Activated CD4-positive, alpha-beta T cell treated with anti-CD3 and anti-CD28 coated beads for 36 hours (primary cell): Measurements from ENCODE around the gene FMN1. TPM values are rescaled to one million over a fixed set of nuclear protein-coding genes. Genes with fewer than 3 reads are reported as not detected.

Experiments
- ATAC-seq: fragments of 200-7000 bp; cut with Tn5 transposase; one replicate; pipeline ENCODE4 v1.10.0; 2021; ENCODE audit warnings: mild to moderate bottlenecking, moderate library complexity
- CTCF ChIA-PET: fragments of 350-600 bp; sonication (Branson Sonifier 250); formaldehyde crosslinking; loops from one replicate; lab custom pipeline; 2021; ENCODE audit warnings: antibody characterized with exemption; lab: Charles Lee
- POLR2A ChIA-PET: fragments of 350-600 bp; sonication (Branson Sonifier 250); formaldehyde crosslinking; loops from one replicate; lab custom pipeline; 2021; ENCODE audit warnings: antibody characterized with exemption, inconsistent platforms; lab: Charles Lee
- DNase-seq: peaks from one replicate; pipeline ENCODE4 v3.0.0-alpha.2; 2020
- H3K27ac Mint-ChIP-seq: one replicate; pipeline ENCODE4 v1.8.0; 2021; ENCODE audit warnings: mixed read lengths
- H3K27me3 Mint-ChIP-seq: one replicate; pipeline ENCODE4 v1.8.0; 2021; ENCODE audit warnings: mixed read lengths
- H3K36me3 Mint-ChIP-seq: one replicate; pipeline ENCODE4 v1.8.0; 2021; ENCODE audit warnings: low read depth, mixed read lengths
- H3K4me1 Mint-ChIP-seq: one replicate; pipeline ENCODE4 v1.8.0; 2021; ENCODE audit warnings: mixed read lengths
- H3K4me3 Mint-ChIP-seq: one replicate; pipeline ENCODE4 v1.8.0; 2021; ENCODE audit warnings: mild to moderate bottlenecking, moderate library complexity, mixed read lengths
- H3K9me3 Mint-ChIP-seq: one replicate; pipeline ENCODE4 v1.8.0; 2021; ENCODE audit warnings: low read depth, mixed read lengths
- intact Hi-C, 2 experiments: fragments of 100-400 bp; cut with DNase I in 1 of 2; cut with micrococcal nuclease in 1 of 2; formaldehyde crosslinking; loops; one replicate each; pipeline versions ENCODE4 v1.14.2 to v1.15.1; 2022 to 2024; cut with DNase I, micrococcal nuclease
- total RNA-seq, 2 experiments: library from RNA; stranded (reverse); gene quantifications; one replicate each; pipeline ENCODE4 v1.2.3, GENCODE V29; 2021

Gene FMN1
- total RNA-seq = under 1 TPM; 0.09 to 0.21 TPM

GRCh38 chr15:33194704-33195670, at the start of gene FMN1:
TSS of gene FMN1 (minus strand) at chr15:33194714. CDS start at chr15:33154914, 39,800 bp downstream.
- ATAC-seq = peak; percentile 99
- ChIA-PET CTCF (interaction anchor here (0.5 to 1.9 kb wide), 4 partner anchors 19 to 1150 kb away, joined by 3 to 5 read pairs (median 3); no protein-coding TSS in a partner anchor), POLR2A (no interaction called here)
- peaks cover 24% of the 10 kb centered on the region for H3K4me1 Mint-ChIP-seq
- DNase-seq = peak; percentile 94
- H3K9me3 Mint-ChIP-seq = no peaks in the 10 kb centered on the region
- peaks cover 21% of the 10 kb centered on the region for H3K27me3 Mint-ChIP-seq
- intact Hi-C loops = loop anchor here (1.0 to 5.0 kb wide), 2 partner anchors 7 to 842 kb away; partner anchors contain the start of gene AVEN (in 1 of the 2)
- H3K4me3 Mint-ChIP-seq = peak within 1 kb of the TSS; percentile 65
- H3K27ac Mint-ChIP-seq = no peak within 1 kb of the TSS
- no peaks in the 10 kb centered on the region for H3K36me3 Mint-ChIP-seq

- intact Hi-C loops = loop anchor here in 1 of 2 experiments (2.0 kb wide), 2 partner anchors 17 to 43 kb away; no protein-coding TSS in a partner anchor
- H3K36me3 Mint-ChIP-seq = no peaks in the 10 kb centered on the region
- POLR2A ChIA-PET = no interaction called here
- H3K4me3 Mint-ChIP-seq = no peak overlapping the region
- peaks cover 16% of the 10 kb centered on the region for H3K4me1 Mint-ChIP-seq
- no peaks in the 10 kb centered on the region for H3K27me3 Mint-ChIP-seq
- H3K27ac Mint-ChIP-seq = no peak overlapping the region
- DNase-seq = no peak
- peak; percentile 63 for ATAC-seq
- CTCF ChIA-PET = no interaction called here
- H3K9me3 Mint-ChIP-seq = no peaks in the 10 kb centered on the region
Measured at GRCh38 chr15:33243869-33244268, 49.4 kb upstream of the FMN1 start.

GRCh38 chr15:33243393-33243792, 48.9 kb upstream of the FMN1 start:
- no peaks in the 10 kb centered on the region for H3K9me3 Mint-ChIP-seq
- no peak for DNase-seq
- no peaks in the 10 kb centered on the region for H3K36me3 Mint-ChIP-seq
- no peak for ATAC-seq
- H3K27ac Mint-ChIP-seq = no peak overlapping the region
- POLR2A ChIA-PET = no interaction called here
- CTCF ChIA-PET = interaction anchor here (1.1 kb wide), 1 partner anchor 16 kb away, joined by 3 read pairs; no protein-coding TSS in a partner anchor
- intact Hi-C loops = loop anchor here in 1 of 2 experiments (2.0 kb wide), 2 partner anchors 17 to 43 kb away; no protein-coding TSS in a partner anchor
- no peak overlapping the region for H3K4me3 Mint-ChIP-seq
- H3K27me3 Mint-ChIP-seq = no peaks in the 10 kb centered on the region
- peaks cover 16% of the 10 kb centered on the region for H3K4me1 Mint-ChIP-seq

- ChIA-PET CTCF (interaction anchor here (1.1 kb wide), 1 partner anchor 16 kb away, joined by 3 read pairs; no protein-coding TSS in a partner anchor), POLR2A (no interaction called here)
- no peak for ATAC-seq
- H3K4me1 Mint-ChIP-seq = peaks cover 16% of the 10 kb centered on the region
- no peaks in the 10 kb centered on the region for H3K9me3 Mint-ChIP-seq
- H3K27ac Mint-ChIP-seq = peak overlapping the region; percentile 38
- no peak overlapping the region for H3K4me3 Mint-ChIP-seq
- no peaks in the 10 kb centered on the region for H3K27me3 Mint-ChIP-seq
- DNase-seq = no peak
- no peaks in the 10 kb centered on the region for H3K36me3 Mint-ChIP-seq
- intact Hi-C loops = loop anchor here in 1 of 2 experiments (2.0 kb wide), 2 partner anchors 16 to 42 kb away; no protein-coding TSS in a partner anchor
Measured at GRCh38 chr15:33242669-33243191, 48.2 kb upstream of the FMN1 start.

- ChIA-PET POLR2A (no interaction called here), CTCF (interaction anchor here (0.5 to 1.1 kb wide), 2 partner anchors 15 to 120 kb away, joined by 3 read pairs; no protein-coding TSS in a partner anchor)
- Mint-ChIP-seq H3K4me1 (peaks cover 16% of the 10 kb centered on the region), H3K36me3 (no peaks in the 10 kb centered on the region), H3K9me3 (no peaks in the 10 kb centered on the region), H3K4me3 (no peak overlapping the region), H3K27me3 (no peaks in the 10 kb centered on the region), H3K27ac (peak overlapping the region; percentile 38)
- intact Hi-C loops = loop anchor here in 1 of 2 experiments (2.0 kb wide), 2 partner anchors 15 to 41 kb away; no protein-coding TSS in a partner anchor
- DNase-seq = peak; percentile 56
- ATAC-seq = peak; percentile 93
Measured at GRCh38 chr15:33242165-33242564, 47.7 kb upstream of the FMN1 start.

- DNase-seq (no peak), ATAC-seq (no peak)
- no peaks in the 10 kb centered on the region for H3K36me3 Mint-ChIP-seq
- ChIA-PET CTCF (interaction anchor here (2.4 to 2.6 kb wide), 2 partner anchors 10 to 21 kb away, joined by 7 to 11 read pairs; no protein-coding TSS in a partner anchor), POLR2A (no interaction called here)
- peaks cover 5% of the 10 kb centered on the region for H3K4me1 Mint-ChIP-seq
- peaks cover 7% of the 10 kb centered on the region for H3K27me3 Mint-ChIP-seq
- no peaks in the 10 kb centered on the region for H3K9me3 Mint-ChIP-seq
- no peak overlapping the region for H3K4me3 Mint-ChIP-seq
- intact Hi-C loops = no loop called here
- no peak overlapping the region for H3K27ac Mint-ChIP-seq
Measured at GRCh38 chr15:33236841-33237509, 42.5 kb upstream of the FMN1 start.

- intact Hi-C loops = loop anchor here in 1 of 2 experiments (2.0 kb wide), 1 partner anchor 467 kb away; no protein-coding TSS in a partner anchor
- H3K27me3 Mint-ChIP-seq = peaks cover 7% of the 10 kb centered on the region
- H3K27ac Mint-ChIP-seq = no peak overlapping the region
- ChIA-PET POLR2A (no interaction called here), CTCF (no interaction called here)
- no peak for ATAC-seq
- H3K9me3 Mint-ChIP-seq = no peaks in the 10 kb centered on the region
- H3K4me3 Mint-ChIP-seq = no peak overlapping the region
- DNase-seq = peak; percentile 15
- H3K4me1 Mint-ChIP-seq = no peaks in the 10 kb centered on the region
- no peaks in the 10 kb centered on the region for H3K36me3 Mint-ChIP-seq
Measured at GRCh38 chr15:33234020-33234461, 39.5 kb upstream of the FMN1 start.

GRCh38 chr15:33226559-33227181, 32.2 kb upstream of the FMN1 start:
- Mint-ChIP-seq H3K9me3 (no peaks in the 10 kb centered on the region), H3K27ac (no peak overlapping the region), H3K4me1 (peaks cover 18% of the 10 kb centered on the region), H3K27me3 (no peaks in the 10 kb centered on the region), H3K36me3 (no peaks in the 10 kb centered on the region), H3K4me3 (no peak overlapping the region)
- POLR2A ChIA-PET = no interaction called here
- peak; percentile 97 for ATAC-seq
- intact Hi-C loops = loop anchor here (1.0 to 5.0 kb wide), 3 partner anchors 16 to 139 kb away; no protein-coding TSS in a partner anchor
- DNase-seq = peak; percentile 78
- CTCF ChIA-PET = interaction anchor here (0.5 to 2.5 kb wide), 9 partner anchors 9 to 139 kb away, joined by 3 to 11 read pairs (median 4); no protein-coding TSS in a partner anchor

GRCh38 chr15:33218071-33218491, 23.6 kb upstream of the FMN1 start:
- Mint-ChIP-seq H3K36me3 (no peaks in the 10 kb centered on the region), H3K27ac (no peak overlapping the region), H3K4me1 (no peaks in the 10 kb centered on the region), H3K9me3 (no peaks in the 10 kb centered on the region), H3K4me3 (no peak overlapping the region), H3K27me3 (no peaks in the 10 kb centered on the region)
- intact Hi-C loops = no loop called here
- ChIA-PET CTCF (interaction anchor here (0.6 to 0.9 kb wide), 3 partner anchors 58 to 164 kb away, joined by 3 read pairs; no protein-coding TSS in a partner anchor), POLR2A (no interaction called here)
- DNase-seq (no peak), ATAC-seq (no peak)
